ENCODE data around the gene FNDC11.

The FNDC11 gene

GRCh38 chr20:63534831-63535651, 18.9 kb upstream of the FNDC11 start:
- no peaks in the 10 kb centered on the region for H3K27me3 ChIP-seq (ENCODE audit: insufficient read depth, low read length)
- no peaks in the 10 kb centered on the region for H3K36me3 ChIP-seq (ENCODE audit: insufficient read depth, low read length)
- no peaks in the 10 kb centered on the region for H3K4me1 ChIP-seq (ENCODE audit: insufficient read depth, low read length)
- no peak overlapping the region for H3K4me3 ChIP-seq (ENCODE audit: low read length)
- 91% methylated on average over 49 of the region's 49 CpGs for WGBS
- H3K9me3 ChIP-seq (ENCODE audit: insufficient read depth, low read depth, low read length), result no peaks in the 10 kb centered on the region
- no peak overlapping the region for H3K9ac ChIP-seq (ENCODE audit: low read depth, low read length)
- H3K27ac ChIP-seq (ENCODE audit: low read depth, low read length), result no peak overlapping the region

GRCh38 chr20:63536241-63536977, 17.6 kb upstream of the FNDC11 start:
- WGBS, result 89% methylated on average over 35 of the region's 35 CpGs
- H3K36me3 ChIP-seq (ENCODE audit: insufficient read depth, low read length), result no peaks in the 10 kb centered on the region
- no peaks in the 10 kb centered on the region for H3K9me3 ChIP-seq (ENCODE audit: insufficient read depth, low read depth, low read length)
- H3K4me1 ChIP-seq (ENCODE audit: insufficient read depth, low read length), result no peaks in the 10 kb centered on the region
- H3K27me3 ChIP-seq (ENCODE audit: insufficient read depth, low read length), result no peaks in the 10 kb centered on the region
- no peak overlapping the region for H3K27ac ChIP-seq (ENCODE audit: low read depth, low read length)
- H3K9ac ChIP-seq (ENCODE audit: low read depth, low read length), result no peak overlapping the region
- H3K4me3 ChIP-seq (ENCODE audit: low read length), result no peak overlapping the region

GRCh38 chr20:63536997-63537524, 16.9 kb upstream of the FNDC11 start, which contains the start of gene PTK6:
TSS of gene PTK6 (minus strand) at chr20:63537376. CDS start at chr20:63537314, 62 bp downstream.
- Histone ChIP-seq H3K27me3 (ENCODE audit: insufficient read depth, low read length) (no peaks in the 10 kb centered on the region), H3K9ac (ENCODE audit: low read depth, low read length) (peak within 1 kb of the TSS; percentile 53; the same call in 1 of the 2 replicates), H3K27ac (ENCODE audit: low read depth, low read length) (peak within 1 kb of the TSS; percentile 25; the same call in 1 of the 2 replicates), H3K4me1 (ENCODE audit: insufficient read depth, low read length) (no peaks in the 10 kb centered on the region), H3K9me3 (ENCODE audit: insufficient read depth, low read depth, low read length) (no peaks in the 10 kb centered on the region), H3K4me3 (ENCODE audit: low read length) (peak within 1 kb of the TSS; percentile 49), H3K36me3 (ENCODE audit: insufficient read depth, low read length) (no peaks in the 10 kb centered on the region)
- WGBS, result 92% methylated on average over 29 of the region's 29 CpGs

- H3K27me3 ChIP-seq (ENCODE audit: insufficient read depth, low read length), result no peaks in the 10 kb centered on the region
- H3K9me3 ChIP-seq (ENCODE audit: insufficient read depth, low read depth, low read length), result no peaks in the 10 kb centered on the region
- no peaks in the 10 kb centered on the region for H3K4me1 ChIP-seq (ENCODE audit: insufficient read depth, low read length)
- H3K9ac ChIP-seq (ENCODE audit: low read depth, low read length), result peak overlapping the region; percentile 53; the same call in 1 of the 2 replicates
- 26% methylated on average over 34 of the region's 34 CpGs for WGBS
- H3K36me3 ChIP-seq (ENCODE audit: insufficient read depth, low read length), result no peaks in the 10 kb centered on the region
- H3K27ac ChIP-seq (ENCODE audit: low read depth, low read length), result peak overlapping the region; percentile 25; the same call in 1 of the 2 replicates
- H3K4me3 ChIP-seq (ENCODE audit: low read length), result peak overlapping the region; percentile 49
Observed at GRCh38 chr20:63537525-63538203, 16.3 kb upstream of the FNDC11 start.

DNA sequence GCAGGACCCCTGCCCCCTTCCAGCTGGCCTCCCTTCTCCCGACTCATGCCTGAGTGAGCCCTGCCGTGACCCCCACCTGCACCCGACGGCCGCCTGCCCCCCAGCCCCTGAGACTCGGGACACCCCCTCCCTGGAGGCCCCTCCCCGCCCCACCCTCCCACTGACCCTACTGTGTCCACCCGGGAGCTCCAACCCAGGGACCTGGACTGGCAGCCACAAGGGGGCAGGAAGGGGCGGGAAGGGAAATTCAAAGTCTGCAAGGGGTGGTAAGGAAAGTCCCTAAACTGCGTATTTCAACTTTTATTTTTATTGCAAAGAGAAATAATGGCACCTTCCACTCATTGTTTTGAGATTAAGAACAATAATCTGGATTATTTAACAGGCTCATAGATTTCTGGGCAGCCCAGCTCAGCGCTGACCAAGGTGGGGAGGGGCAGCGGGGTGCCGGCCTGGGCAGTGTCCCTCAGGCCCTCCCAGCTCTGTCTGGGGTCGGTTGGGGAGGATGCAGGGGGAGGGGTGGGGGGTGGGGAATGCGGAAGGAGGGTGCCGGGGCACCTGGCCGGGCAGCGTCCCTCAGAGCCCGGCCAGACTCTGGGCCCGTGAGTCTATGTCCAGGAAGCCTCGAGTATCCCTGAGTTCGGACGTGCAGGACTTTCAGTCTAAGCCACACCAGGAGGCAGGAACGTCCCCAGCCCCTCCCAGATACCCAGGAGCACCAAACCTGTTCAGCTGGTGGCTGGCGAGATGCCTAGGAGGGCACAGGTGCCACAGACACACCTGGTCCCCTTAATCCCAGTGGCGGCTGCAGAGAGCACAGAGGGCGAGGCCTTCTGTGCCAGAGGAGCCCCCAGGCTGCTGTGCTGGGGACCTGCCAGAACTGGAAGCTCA, 15.5 kb upstream of the FNDC11 start:
- H3K27me3 ChIP-seq (ENCODE audit: insufficient read depth, low read length), result no peaks in the 10 kb centered on the region
- H3K9ac ChIP-seq (ENCODE audit: low read depth, low read length), result no peak overlapping the region
- no peaks in the 10 kb centered on the region for H3K9me3 ChIP-seq (ENCODE audit: insufficient read depth, low read depth, low read length)
- no peak overlapping the region for H3K27ac ChIP-seq (ENCODE audit: low read depth, low read length)
- no peaks in the 10 kb centered on the region for H3K36me3 ChIP-seq (ENCODE audit: insufficient read depth, low read length)
- peak overlapping the region; percentile 49 for H3K4me3 ChIP-seq (ENCODE audit: low read length)
- H3K4me1 ChIP-seq (ENCODE audit: insufficient read depth, low read length), result no peaks in the 10 kb centered on the region
- 61% methylated on average over 21 of the region's 27 CpGs for WGBS

GRCh38 chr20:63539092-63539430, 14.9 kb upstream of the FNDC11 start:
- Histone ChIP-seq H3K4me1 (ENCODE audit: insufficient read depth, low read length) (no peaks in the 10 kb centered on the region), H3K9me3 (ENCODE audit: insufficient read depth, low read depth, low read length) (no peaks in the 10 kb centered on the region), H3K27me3 (ENCODE audit: insufficient read depth, low read length) (no peaks in the 10 kb centered on the region), H3K27ac (ENCODE audit: low read depth, low read length) (no peak overlapping the region), H3K36me3 (ENCODE audit: insufficient read depth, low read length) (no peaks in the 10 kb centered on the region), H3K9ac (ENCODE audit: low read depth, low read length) (no peak overlapping the region), H3K4me3 (ENCODE audit: low read length) (no peak overlapping the region)
- 90% methylated on average over 12 of the region's 12 CpGs for WGBS

GRCh38 chr20:63539441-63540370, 14.3 kb upstream of the FNDC11 start:
- WGBS, result 93% methylated on average over 29 of the region's 29 CpGs
- no peaks in the 10 kb centered on the region for H3K9me3 ChIP-seq (ENCODE audit: insufficient read depth, low read depth, low read length)
- no peaks in the 10 kb centered on the region for H3K27me3 ChIP-seq (ENCODE audit: insufficient read depth, low read length)
- no peak overlapping the region for H3K4me3 ChIP-seq (ENCODE audit: low read length)
- no peak overlapping the region for H3K27ac ChIP-seq (ENCODE audit: low read depth, low read length)
- no peaks in the 10 kb centered on the region for H3K4me1 ChIP-seq (ENCODE audit: insufficient read depth, low read length)
- H3K9ac ChIP-seq (ENCODE audit: low read depth, low read length), result no peak overlapping the region
- H3K36me3 ChIP-seq (ENCODE audit: insufficient read depth, low read length), result no peaks in the 10 kb centered on the region

- H3K9me3 ChIP-seq (ENCODE audit: insufficient read depth, low read depth, low read length), result no peaks in the 10 kb centered on the region
- no peak overlapping the region for H3K9ac ChIP-seq (ENCODE audit: low read depth, low read length)
- no peaks in the 10 kb centered on the region for H3K36me3 ChIP-seq (ENCODE audit: insufficient read depth, low read length)
- H3K27ac ChIP-seq (ENCODE audit: low read depth, low read length), result no peak overlapping the region
- 93% methylated on average over 49 of the region's 49 CpGs for WGBS
- H3K4me3 ChIP-seq (ENCODE audit: low read length), result no peak overlapping the region
- no peaks in the 10 kb centered on the region for H3K27me3 ChIP-seq (ENCODE audit: insufficient read depth, low read length)
- no peaks in the 10 kb centered on the region for H3K4me1 ChIP-seq (ENCODE audit: insufficient read depth, low read length)
Observed at GRCh38 chr20:63540417-63541186, 13.4 kb upstream of the FNDC11 start.

GRCh38 chr20:63541371-63541770, 12.6 kb upstream of the FNDC11 start:
- Histone ChIP-seq H3K27me3 (ENCODE audit: insufficient read depth, low read length) (no peaks in the 10 kb centered on the region), H3K4me3 (ENCODE audit: low read length) (no peak overlapping the region), H3K9me3 (ENCODE audit: insufficient read depth, low read depth, low read length) (no peaks in the 10 kb centered on the region), H3K9ac (ENCODE audit: low read depth, low read length) (no peak overlapping the region), H3K27ac (ENCODE audit: low read depth, low read length) (no peak overlapping the region), H3K4me1 (ENCODE audit: insufficient read depth, low read length) (no peaks in the 10 kb centered on the region), H3K36me3 (ENCODE audit: insufficient read depth, low read length) (no peaks in the 10 kb centered on the region)
- WGBS, result 94% methylated on average over 28 of the region's 28 CpGs
